T-helper 2 cell treated with Interferon-gamma antibody and Interleukin-4, amounts not matched to agents 5 μg/mL and 100 μg/mL, for 36 hours (primary cell): ENCODE results near the gene CCDC148.
"Not testable (repeated sequence)": the region's sequence is repeated elsewhere in the genome, so short reads cannot be mapped to it uniquely, and the experiment has no call there.

Source experiments
- DNase-seq: peaks from one replicate; pipeline ENCODE4 v3.0.0; 2021; ENCODE audit warnings: low spot score
- H3K27ac Mint-ChIP-seq: one replicate; pipeline ENCODE4 v1.8.0; 2021; ENCODE audit warnings: mild to moderate bottlenecking, mixed read lengths
- H3K27me3 Mint-ChIP-seq: one replicate; pipeline ENCODE4 v1.8.0; 2021; ENCODE audit warnings: low read depth, mixed read lengths
- H3K36me3 Mint-ChIP-seq: one replicate; pipeline ENCODE4 v1.8.0; 2021; ENCODE audit warnings: low read depth, mixed read lengths
- H3K4me1 Mint-ChIP-seq: one replicate; pipeline ENCODE4 v1.8.0; 2021; ENCODE audit warnings: low read depth, mixed read lengths
- H3K4me3 Mint-ChIP-seq: one replicate; pipeline ENCODE4 v1.8.0; 2022; ENCODE audit warnings: mild to moderate bottlenecking, moderate library complexity, mixed read lengths
- H3K9me3 Mint-ChIP-seq: one replicate; pipeline ENCODE4 v1.8.0; 2021; ENCODE audit warnings: mixed read lengths

Gene CCDC148

GRCh38 chr2:158242280-158242679 lies 214.3 kb downstream of the CCDC148 start:
- Mint-ChIP-seq H3K9me3 (no peaks in the 10 kb centered on the region), H3K4me3 (no peak overlapping the region), H3K4me1 (no peaks in the 10 kb centered on the region), H3K27me3 (peaks cover 2% of the 10 kb centered on the region), H3K36me3 (no peaks in the 10 kb centered on the region), H3K27ac (no peak overlapping the region)
- DNase-seq: no peak

GRCh38 chr2:158240975-158241374 lies 215.6 kb downstream of the CCDC148 start:
- H3K4me3 Mint-ChIP-seq: no peak overlapping the region
- no peaks in the 10 kb centered on the region for H3K36me3 Mint-ChIP-seq
- H3K9me3 Mint-ChIP-seq: no peaks in the 10 kb centered on the region
- no peaks in the 10 kb centered on the region for H3K4me1 Mint-ChIP-seq
- no peak overlapping the region for H3K27ac Mint-ChIP-seq
- peaks cover 2% of the 10 kb centered on the region for H3K27me3 Mint-ChIP-seq
- no peak for DNase-seq

GRCh38 chr2:158239271-158239670 lies 217.3 kb downstream of the CCDC148 start:
- Mint-ChIP-seq H3K4me3 (no peak overlapping the region), H3K36me3 (no peaks in the 10 kb centered on the region), H3K9me3 (no peaks in the 10 kb centered on the region), H3K27me3 (peaks cover 2% of the 10 kb centered on the region), H3K27ac (no peak overlapping the region), H3K4me1 (no peaks in the 10 kb centered on the region)
- no peak for DNase-seq

- Mint-ChIP-seq H3K4me3 (no peak overlapping the region), H3K9me3 (no peaks in the 10 kb centered on the region), H3K4me1 (no peaks in the 10 kb centered on the region), H3K36me3 (no peaks in the 10 kb centered on the region), H3K27me3 (no peaks in the 10 kb centered on the region), H3K27ac (no peak overlapping the region)
- no peak for DNase-seq
Observed at GRCh38 chr2:158234497-158234896, 222.1 kb downstream of the CCDC148 start.

- no peaks in the 10 kb centered on the region for H3K27me3 Mint-ChIP-seq
- no peaks in the 10 kb centered on the region for H3K9me3 Mint-ChIP-seq
- no peak overlapping the region for H3K27ac Mint-ChIP-seq
- DNase-seq: no peak
- H3K4me3 Mint-ChIP-seq: no peak overlapping the region
- no peaks in the 10 kb centered on the region for H3K36me3 Mint-ChIP-seq
- H3K4me1 Mint-ChIP-seq: no peaks in the 10 kb centered on the region
Observed at GRCh38 chr2:158232476-158232875, 224.1 kb downstream of the CCDC148 start.

- no peak for DNase-seq
- no peak overlapping the region for H3K4me3 Mint-ChIP-seq
- H3K27ac Mint-ChIP-seq: no peak overlapping the region
- no peaks in the 10 kb centered on the region for H3K36me3 Mint-ChIP-seq
- no peaks in the 10 kb centered on the region for H3K27me3 Mint-ChIP-seq
- H3K4me1 Mint-ChIP-seq: no peaks in the 10 kb centered on the region
- no peaks in the 10 kb centered on the region for H3K9me3 Mint-ChIP-seq
Observed at GRCh38 chr2:158228943-158229508, 227.5 kb downstream of the CCDC148 start.

GRCh38 chr2:158223066-158223465 lies 233.5 kb downstream of the CCDC148 start:
- H3K27ac Mint-ChIP-seq, H3K4me1 Mint-ChIP-seq, H3K9me3 Mint-ChIP-seq: not testable (repeated sequence)

GRCh38 chr2:158221063-158222020 lies 235.2 kb downstream of the CCDC148 start:
- Mint-ChIP-seq H3K27ac (no peak overlapping the region), H3K4me3 (no peak overlapping the region), H3K4me1 (no peaks in the 10 kb centered on the region), H3K36me3 (no peaks in the 10 kb centered on the region), H3K9me3 (no peaks in the 10 kb centered on the region), H3K27me3 (no peaks in the 10 kb centered on the region)
- no peak for DNase-seq

More at GRCh38 chr2:158223066-158223465, 233.5 kb downstream of the CCDC148 start:
- not testable (repeated sequence) for H3K4me3 Mint-ChIP-seq, H3K36me3 Mint-ChIP-seq, DNase-seq, H3K27me3 Mint-ChIP-seq

GRCh38 chr2:158217593-158217992 lies 239.0 kb downstream of the CCDC148 start:
- no peak overlapping the region for H3K27ac Mint-ChIP-seq
- DNase-seq: no peak
- H3K4me3 Mint-ChIP-seq: no peak overlapping the region
- no peaks in the 10 kb centered on the region for H3K36me3 Mint-ChIP-seq
- no peaks in the 10 kb centered on the region for H3K27me3 Mint-ChIP-seq
- H3K9me3 Mint-ChIP-seq: no peaks in the 10 kb centered on the region
- H3K4me1 Mint-ChIP-seq: no peaks in the 10 kb centered on the region

- DNase-seq: no peak
- Mint-ChIP-seq H3K27me3 (no peaks in the 10 kb centered on the region), H3K36me3 (no peaks in the 10 kb centered on the region), H3K27ac (no peak overlapping the region), H3K9me3 (no peaks in the 10 kb centered on the region), H3K4me1 (no peaks in the 10 kb centered on the region), H3K4me3 (no peak overlapping the region)
Observed at GRCh38 chr2:158214431-158214830, 242.1 kb downstream of the CCDC148 start.

- no peaks in the 10 kb centered on the region for H3K9me3 Mint-ChIP-seq
- no peaks in the 10 kb centered on the region for H3K36me3 Mint-ChIP-seq
- H3K4me3 Mint-ChIP-seq: no peak overlapping the region
- H3K27ac Mint-ChIP-seq: no peak overlapping the region
- H3K27me3 Mint-ChIP-seq: no peaks in the 10 kb centered on the region
- no peak for DNase-seq
- no peaks in the 10 kb centered on the region for H3K4me1 Mint-ChIP-seq
Observed at GRCh38 chr2:158213773-158214172, 242.8 kb downstream of the CCDC148 start.

- DNase-seq: no peak
- H3K27ac Mint-ChIP-seq: no peak overlapping the region
Observed at GRCh38 chr2:158212301-158212700, 244.3 kb downstream of the CCDC148 start.

GRCh38 chr2:158211502-158211901 lies 245.1 kb downstream of the CCDC148 start:
- no peaks in the 10 kb centered on the region for H3K4me1 Mint-ChIP-seq
- H3K27me3 Mint-ChIP-seq: no peaks in the 10 kb centered on the region
- H3K4me3 Mint-ChIP-seq: no peak overlapping the region
- H3K9me3 Mint-ChIP-seq: no peaks in the 10 kb centered on the region
- H3K27ac Mint-ChIP-seq: no peak overlapping the region
- DNase-seq: no peak
- H3K36me3 Mint-ChIP-seq: no peaks in the 10 kb centered on the region

More at GRCh38 chr2:158212301-158212700, 244.3 kb downstream of the CCDC148 start:
- Mint-ChIP-seq H3K27me3 (no peaks in the 10 kb centered on the region), H3K4me3 (no peak overlapping the region), H3K9me3 (no peaks in the 10 kb centered on the region), H3K36me3 (no peaks in the 10 kb centered on the region), H3K4me1 (no peaks in the 10 kb centered on the region)

- no peaks in the 10 kb centered on the region for H3K4me1 Mint-ChIP-seq
- H3K9me3 Mint-ChIP-seq: no peaks in the 10 kb centered on the region
- DNase-seq: no peak
- H3K4me3 Mint-ChIP-seq: no peak overlapping the region
- H3K27me3 Mint-ChIP-seq: peaks cover 8% of the 10 kb centered on the region
- no peak overlapping the region for H3K27ac Mint-ChIP-seq
- no peaks in the 10 kb centered on the region for H3K36me3 Mint-ChIP-seq
Observed at GRCh38 chr2:158207354-158207753, 249.2 kb downstream of the CCDC148 start.
